Tongue (tissue), 2 donors: ENCODE measurements around the gene OR9Q1. TPM values are rescaled to one million over a fixed set of nuclear protein-coding genes. Genes with fewer than 3 reads are reported as not detected.
"Not testable (repeated sequence)": the region's sequence is repeated elsewhere in the genome, so short reads cannot be mapped to it uniquely, and the experiment has no call there.

Source experiments
- DNase-seq: peaks from one replicate; pipeline ENCODE4 v3.0.0-alpha.2; 2015
- total RNA-seq: library from RNA; depleted of rRNA; stranded (reverse); fragments of >200 nt; gene quantifications from one replicate; pipeline ENCODE4 v1.2.3, GENCODE V29; 2014

OR9Q1 gene, protein sequence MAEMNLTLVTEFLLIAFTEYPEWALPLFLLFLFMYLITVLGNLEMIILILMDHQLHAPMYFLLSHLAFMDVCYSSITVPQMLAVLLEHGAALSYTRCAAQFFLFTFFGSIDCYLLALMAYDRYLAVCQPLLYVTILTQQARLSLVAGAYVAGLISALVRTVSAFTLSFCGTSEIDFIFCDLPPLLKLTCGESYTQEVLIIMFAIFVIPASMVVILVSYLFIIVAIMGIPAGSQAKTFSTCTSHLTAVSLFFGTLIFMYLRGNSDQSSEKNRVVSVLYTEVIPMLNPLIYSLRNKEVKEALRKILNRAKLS
- not detected for total RNA-seq

DNA sequence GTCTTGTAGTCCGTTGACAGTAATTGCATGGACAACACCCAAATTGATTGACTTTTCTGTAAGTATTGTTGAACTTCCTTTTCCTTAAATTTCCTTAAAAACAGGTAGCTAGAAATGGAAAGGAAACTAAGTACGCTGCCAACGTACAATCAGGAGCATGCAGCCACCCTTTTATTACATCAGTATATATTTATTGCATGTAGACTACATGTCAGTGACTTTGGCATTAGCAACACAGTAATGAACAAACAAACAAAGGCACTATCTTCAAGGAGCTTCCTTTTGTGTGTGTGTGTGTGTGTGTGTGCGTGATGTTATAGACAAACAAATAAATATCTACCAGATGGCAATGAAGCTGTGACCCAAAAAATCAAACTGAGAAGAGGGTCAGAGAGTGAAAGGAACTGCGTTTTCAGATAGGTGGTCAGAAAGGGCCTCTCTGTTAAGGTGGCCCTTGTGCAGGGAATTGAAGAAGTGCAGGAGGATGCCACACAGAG, at the start of gene OR9Q1:
TSS of gene OR9Q1 (plus strand) at position 447 of the 497 bp plus-strand sequence. CDS start 155,564 bp downstream, outside the sequence.
- no peak for DNase-seq

DNA sequence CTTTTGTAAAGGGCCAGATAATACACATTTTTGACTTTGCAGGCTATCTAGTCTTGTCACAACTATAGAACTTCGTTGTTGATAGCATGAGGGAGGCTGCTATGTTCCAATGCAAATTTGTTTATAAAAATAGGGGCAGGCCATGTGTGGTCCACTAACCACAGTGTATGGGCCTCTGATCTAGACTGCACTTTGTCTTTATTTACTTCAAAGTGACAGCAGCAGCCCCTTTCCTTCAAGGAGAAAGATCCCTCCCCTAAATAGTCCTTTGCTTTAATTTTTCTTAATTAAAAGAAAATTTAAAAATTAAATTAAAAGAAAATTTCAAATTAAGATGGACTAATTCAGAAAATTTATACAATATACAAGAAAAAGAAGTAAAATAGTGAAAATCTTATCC, 49.5 kb upstream of the OR9Q1 start:
- no peak for DNase-seq

DNA sequence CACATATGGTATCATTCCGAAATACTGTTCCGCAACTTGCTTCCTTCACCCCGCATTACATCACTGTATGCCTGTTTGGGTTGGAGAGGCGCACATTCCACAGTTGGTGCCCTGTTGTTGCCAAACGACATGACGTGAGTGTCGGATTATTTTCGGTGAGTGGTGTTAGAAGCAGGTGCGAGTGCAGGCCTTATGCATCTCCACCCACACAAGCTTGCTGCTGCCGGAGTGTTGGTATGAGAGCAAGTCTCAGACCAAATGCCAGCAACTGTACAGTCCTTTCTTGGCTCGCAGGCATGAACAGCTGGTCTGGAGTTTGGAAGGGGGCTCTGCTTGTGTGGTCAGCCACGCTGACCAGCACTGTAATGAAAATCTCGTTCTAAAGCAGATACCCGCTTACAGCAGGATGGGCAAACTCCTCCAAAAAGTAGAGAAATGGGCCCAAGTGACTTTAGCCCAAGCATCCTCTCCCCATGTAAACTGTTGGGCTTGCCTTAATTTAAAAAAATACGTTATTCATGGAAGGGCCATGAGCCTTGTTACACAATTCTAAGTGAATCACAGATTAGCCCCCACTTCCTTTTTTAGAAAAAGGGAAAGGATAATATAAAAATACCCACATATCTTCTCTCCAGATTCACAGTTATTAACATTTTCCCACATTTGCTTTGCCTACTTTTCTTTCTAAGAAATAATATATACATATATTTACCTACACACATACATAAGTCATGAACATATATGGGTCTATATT, 48.7 kb upstream of the OR9Q1 start:
- peak; percentile 88 for DNase-seq

DNA sequence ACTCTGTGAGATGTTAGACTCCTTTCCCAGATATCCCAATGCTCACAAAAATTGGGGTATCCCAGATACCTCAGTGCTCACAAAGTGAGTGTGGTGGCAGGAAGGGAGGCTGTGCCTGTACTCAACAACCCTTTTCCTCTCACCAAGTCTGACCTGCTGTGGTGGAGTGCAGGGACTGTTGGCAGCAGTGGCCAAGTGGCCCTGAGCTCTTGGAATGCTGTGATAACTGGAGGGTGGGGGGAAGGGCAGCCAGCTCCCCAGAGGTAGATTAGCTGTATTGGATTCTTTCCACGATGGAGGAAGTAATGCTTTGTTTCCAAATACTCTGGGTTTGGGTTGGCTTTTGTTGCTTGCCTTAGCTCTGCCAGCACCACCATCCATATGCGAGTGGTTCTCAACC, 46.0 kb upstream of the OR9Q1 start:
- no peak for DNase-seq

DNA sequence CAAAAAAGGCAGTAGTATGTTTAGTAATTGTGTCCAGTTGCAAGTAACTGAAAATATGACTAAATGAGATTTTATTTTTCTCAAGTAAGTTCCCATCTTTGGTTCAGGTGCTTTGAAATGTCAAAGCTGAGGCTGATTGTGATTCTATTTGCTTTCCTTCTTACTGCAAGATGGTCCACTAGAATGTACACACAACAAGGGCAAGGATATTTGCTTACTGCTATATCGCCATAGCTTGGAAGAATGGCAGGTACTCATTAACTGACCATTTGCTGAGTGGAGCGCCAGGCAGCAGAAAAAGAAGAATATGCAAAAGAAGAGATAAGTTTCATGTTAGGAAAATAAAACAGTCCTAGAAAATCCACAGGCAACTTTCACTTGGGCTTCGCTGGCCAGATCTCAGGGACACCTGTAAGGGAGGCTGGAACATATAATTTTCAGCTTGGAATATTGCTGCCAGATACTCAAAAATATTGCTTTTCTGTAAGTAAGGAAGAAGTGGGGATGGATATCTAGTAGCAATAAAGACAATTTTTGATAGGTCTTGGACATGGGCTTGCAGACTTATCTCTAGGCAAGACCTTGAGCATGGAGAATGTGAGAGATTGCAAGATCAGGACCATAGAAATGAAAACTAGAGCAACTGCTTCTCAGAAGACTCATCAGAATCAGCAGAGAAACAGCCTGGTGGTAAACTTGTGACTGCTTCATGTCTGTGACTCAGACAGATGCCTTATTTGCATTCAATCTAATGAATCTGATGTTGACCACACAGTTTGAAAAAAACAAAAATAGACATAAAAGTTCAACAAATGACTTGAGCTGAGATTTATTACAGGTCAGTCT, 44.8 kb upstream of the OR9Q1 start:
- DNase-seq: no peak

GRCh38 chr11:57979532-57980079, 44.1 kb upstream of the OR9Q1 start:
- no peak for DNase-seq

DNA sequence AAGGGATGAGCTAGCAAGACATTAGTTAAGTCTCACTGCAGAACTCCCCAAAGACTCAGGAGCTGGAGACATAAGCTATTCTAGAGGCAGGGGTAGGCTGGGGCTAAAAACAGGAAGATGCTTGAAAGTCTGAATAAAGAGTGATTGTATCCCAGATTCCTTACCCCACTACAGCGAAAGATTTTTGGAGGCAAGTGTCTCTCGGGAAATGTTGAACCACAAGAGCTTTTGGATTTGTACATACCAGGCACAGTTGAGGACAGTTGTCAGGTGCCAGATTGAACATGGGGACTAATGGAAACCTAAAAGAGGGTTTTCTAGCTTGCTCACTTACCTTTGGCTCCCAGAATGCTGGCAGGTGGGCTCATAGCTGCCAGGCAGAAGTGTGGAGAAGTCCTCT, 43.5 kb upstream of the OR9Q1 start:
- DNase-seq: no peak

GRCh38 chr11:57981536-57981935, 42.1 kb upstream of the OR9Q1 start:
- no peak for DNase-seq

DNA sequence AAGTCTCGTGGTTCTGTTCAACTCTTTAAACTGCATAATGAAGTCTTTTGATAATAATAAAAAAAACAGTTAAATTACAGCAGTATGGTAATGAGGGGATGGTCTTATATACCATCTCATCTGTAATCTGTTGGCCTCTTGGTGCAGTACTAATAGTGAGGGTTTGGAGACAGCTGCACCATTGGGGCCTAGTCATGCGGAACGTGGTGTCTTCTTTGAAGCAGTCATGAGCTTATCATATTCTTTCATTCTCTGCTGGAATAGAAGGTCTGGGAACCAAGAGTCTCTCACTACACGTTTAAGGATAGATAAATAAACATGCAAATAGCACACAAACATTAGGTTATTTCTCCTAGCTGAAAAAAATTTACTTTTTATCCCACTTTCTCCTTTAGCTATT, 40.9 kb upstream of the OR9Q1 start:
- DNase-seq: no peak

DNA sequence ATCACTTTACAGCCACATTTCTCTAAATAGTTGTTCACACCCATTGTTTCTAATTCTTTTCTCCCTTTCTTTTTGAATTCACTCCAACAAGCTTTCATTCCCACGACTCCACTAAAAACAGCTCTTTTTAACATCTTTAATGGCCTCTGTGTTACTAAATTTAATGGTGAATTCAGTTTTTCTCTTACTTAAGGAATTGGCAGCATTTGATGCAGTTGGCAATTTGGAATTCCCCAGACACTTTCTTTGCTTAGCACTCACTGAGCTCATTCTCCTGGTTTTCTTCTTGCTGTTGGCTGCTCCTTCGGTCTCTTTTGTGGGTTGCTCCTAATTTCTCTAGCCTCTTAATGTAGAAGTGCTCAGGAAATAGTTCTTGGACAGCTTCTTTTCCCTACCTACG, 40.5 kb upstream of the OR9Q1 start:
- peak; percentile 30 for DNase-seq

DNA sequence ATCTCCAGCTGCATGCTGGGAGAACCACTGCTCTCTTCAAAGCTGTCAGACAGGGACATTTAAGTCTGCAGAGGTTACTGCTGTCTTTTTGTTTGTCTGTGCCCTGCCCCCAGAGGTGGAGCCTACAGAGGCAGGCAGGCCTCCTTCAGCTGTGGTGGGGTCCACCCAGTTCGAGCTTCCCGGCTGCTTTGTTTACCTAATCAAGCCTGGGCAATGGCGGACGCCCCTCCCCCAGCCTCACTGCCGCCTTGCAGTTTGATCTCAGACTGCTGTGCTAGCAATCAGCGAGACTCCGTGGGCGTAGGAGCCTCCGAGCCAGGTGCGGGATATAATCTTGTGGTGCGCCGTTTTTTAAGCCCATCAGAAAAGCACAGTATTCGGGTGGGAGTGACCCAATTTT, 24.2 kb upstream of the OR9Q1 start:
- not testable (repeated sequence) for DNase-seq

- DNase-seq: not testable (repeated sequence)
Observed at GRCh38 chr11:58000021-58000420, 23.7 kb upstream of the OR9Q1 start.

DNA sequence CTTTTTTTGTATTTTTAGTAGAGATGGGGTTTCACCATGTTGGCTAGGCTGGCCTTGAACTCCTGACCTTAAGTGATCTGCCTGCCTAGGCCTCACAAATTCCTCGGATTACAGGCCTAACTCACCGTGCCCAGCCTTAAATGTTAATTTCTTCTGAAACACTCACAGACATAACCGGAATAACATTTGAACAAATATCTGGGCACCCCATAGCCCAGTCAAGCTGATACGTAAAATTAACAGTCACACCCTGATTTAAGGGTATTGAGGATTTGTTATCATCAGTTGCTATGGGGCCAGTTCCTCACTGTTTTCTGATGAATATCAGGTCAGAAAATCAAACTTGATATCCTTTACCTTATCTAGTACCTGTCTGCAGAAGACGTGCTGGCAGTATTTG, 23.0 kb upstream of the OR9Q1 start:
- no peak for DNase-seq

- DNase-seq: no peak
Observed at GRCh38 chr11:58003036-58003435, 20.6 kb upstream of the OR9Q1 start.

DNA sequence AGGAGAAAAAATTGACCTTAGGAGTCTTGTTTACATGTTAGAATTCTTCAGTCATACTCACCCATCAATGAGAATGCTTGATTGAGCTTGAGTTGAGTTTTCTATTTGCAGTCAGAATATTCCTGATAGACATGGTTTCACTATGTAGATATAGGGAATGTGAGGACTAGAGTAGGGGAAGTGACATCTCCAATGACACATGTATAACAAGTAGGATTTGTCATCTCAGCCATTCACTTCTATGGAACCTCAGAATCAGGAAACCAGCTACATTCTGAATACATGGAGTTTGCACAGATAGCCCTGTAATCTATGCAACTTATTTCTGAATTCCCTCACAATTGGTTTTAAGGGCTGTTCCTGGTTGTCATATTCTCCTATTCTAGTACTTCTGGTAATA, 20.1 kb upstream of the OR9Q1 start:
- no peak for DNase-seq

DNA sequence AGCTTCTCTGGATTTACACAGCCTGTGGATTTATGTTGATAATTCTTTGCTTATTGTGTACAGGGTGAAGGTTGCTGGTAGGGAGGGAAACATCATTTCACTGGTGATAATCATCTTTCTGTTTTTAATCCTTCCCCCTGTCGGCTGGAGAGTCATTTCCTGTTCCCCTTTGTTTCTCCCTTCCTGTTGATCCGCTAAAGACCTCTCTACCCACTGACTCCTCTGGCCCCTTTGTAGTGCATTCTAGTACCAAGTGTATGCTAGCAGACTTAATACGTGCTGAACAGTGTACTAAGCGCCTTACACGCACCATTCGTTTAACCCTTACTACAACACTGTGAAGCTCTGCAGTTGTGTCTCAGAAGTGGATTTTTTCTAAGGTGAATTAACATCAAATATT, 19.0 kb upstream of the OR9Q1 start:
- no peak for DNase-seq

- DNase-seq: no peak
Observed at GRCh38 chr11:58006940-58007339, 16.7 kb upstream of the OR9Q1 start.

DNA sequence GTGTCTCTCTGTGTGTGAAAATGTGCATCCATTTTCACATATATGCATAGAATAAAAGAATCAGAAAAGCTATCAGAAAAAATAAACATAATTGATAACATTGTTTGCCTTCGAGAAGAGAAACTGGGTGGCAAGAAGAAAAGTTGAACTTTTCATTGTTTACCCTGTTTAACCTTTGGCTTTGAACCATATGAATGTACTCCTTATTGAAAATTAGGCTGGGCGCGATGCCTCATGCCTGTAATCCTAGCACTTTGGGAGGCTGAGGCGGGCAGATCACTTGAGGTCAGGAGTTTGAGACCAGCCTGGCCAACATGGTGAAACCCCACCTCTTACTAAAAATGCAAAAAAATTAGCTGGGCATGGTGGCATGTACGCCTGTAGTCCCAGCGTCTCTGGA, 11.9 kb upstream of the OR9Q1 start:
- no peak for DNase-seq

DNA sequence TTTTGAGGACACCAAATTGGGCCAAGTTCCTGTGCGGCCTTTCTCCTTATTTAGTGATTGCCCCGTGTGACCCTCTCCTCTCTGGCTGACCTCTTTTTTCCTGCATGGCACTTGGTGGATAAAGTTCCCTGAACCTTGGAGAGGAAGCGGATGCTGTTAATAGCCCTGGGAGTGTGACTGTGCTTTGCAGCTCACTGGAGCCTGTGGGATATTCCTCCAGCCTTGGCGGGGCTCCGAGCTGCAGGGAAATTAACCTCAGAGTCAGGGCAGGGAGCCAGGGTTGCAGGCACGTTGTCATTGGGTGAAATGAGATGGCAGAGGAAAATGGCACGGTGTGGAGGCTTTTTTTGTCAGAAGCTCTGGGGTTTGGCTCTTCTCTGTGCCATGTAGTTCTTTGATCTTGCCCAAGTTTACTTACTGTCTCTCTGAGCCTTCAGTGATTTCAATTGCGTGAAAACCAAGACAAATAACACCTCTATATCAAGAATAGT, 965 bp downstream of the OR9Q1 start:
- peak; percentile 50 for DNase-seq

- DNase-seq: no peak
Observed at GRCh38 chr11:58027341-58027740, 3.7 kb downstream of the OR9Q1 start.

- no peak for DNase-seq
Observed at GRCh38 chr11:58028687-58029411, 5.2 kb downstream of the OR9Q1 start.

DNA sequence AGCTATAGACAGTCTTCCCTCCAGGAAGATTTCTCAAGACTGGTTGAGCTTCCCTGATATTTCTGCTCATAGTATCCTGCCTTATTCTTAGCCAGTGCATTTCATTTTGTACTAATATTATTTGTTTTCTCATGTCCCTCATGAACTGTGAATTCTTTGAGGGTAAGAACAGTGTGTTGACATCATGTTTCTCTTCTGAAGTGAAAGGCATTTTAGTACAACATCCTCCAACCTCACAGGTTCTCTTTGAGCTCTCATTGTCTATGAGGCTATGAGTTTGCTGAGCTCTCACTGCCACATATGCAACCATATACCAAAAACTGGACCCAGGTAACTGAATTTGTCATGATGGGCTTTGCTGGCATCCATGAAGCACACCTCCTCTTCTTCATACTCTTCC, 7.0 kb downstream of the OR9Q1 start, which contains the start of gene OR6Q1:
TSS of gene OR6Q1 (plus strand) at position 301 of the 400 bp plus-strand sequence. CDS start at position 301, 0 bp downstream.
- DNase-seq: no peak
